LNCaP clone FGC (cell line): Measurements from ENCODE around the gene NT5E.

Source experiments
- DNase-seq: peaks from one replicate; pipeline ENCODE4 v3.0.0-alpha.2; 2011; ENCODE audit warnings: low read depth
- H3K4me3 ChIP-seq: 2 replicates; pipeline ENCODE4 v1.5.1; 2011; ENCODE audit warnings: mild to moderate bottlenecking, low read depth, low read length, control low read depth
- CTCF ChIP-seq: IDR thresholded peaks from 2 replicates; pipeline ENCODE4 v1.5.1; 2012; ENCODE audit warnings: mild to moderate bottlenecking; ENCODE audit not compliant: control insufficient read depth, insufficient read depth; ENCODE audit errors: extremely low read depth

The NT5E gene

GRCh38 chr6:85469276-85470022, 19.6 kb downstream of the NT5E start:
- TF ChIP-seq CTCF = no peak
- DNase-seq = no peak
- H3K4me3 ChIP-seq = no peak overlapping the region

- TF ChIP-seq CTCF = no peak
- H3K4me3 ChIP-seq = no peak overlapping the region
- DNase-seq = no peak
These were observed 20.1 kb downstream of the NT5E start for GRCh38 chr6:85470023-85470410.

GRCh38 chr6:85472744-85473143, 22.9 kb downstream of the NT5E start:
- DNase-seq = no peak
- no peak overlapping the region for H3K4me3 ChIP-seq

GRCh38 chr6:85473748-85474147, 23.9 kb downstream of the NT5E start:
- H3K4me3 ChIP-seq = no peak overlapping the region
- no peak for DNase-seq
- TF ChIP-seq CTCF = no peak

More at GRCh38 chr6:85472744-85473143, 22.9 kb downstream of the NT5E start:
- TF ChIP-seq CTCF = no peak

- H3K4me3 ChIP-seq = no peak overlapping the region
- no peak for DNase-seq
- no peak for TF ChIP-seq CTCF
These were observed 26.6 kb downstream of the NT5E start for GRCh38 chr6:85476532-85476931.

- no peak overlapping the region for H3K4me3 ChIP-seq
- no peak for TF ChIP-seq CTCF
- DNase-seq = no peak
These were observed 29.3 kb downstream of the NT5E start for GRCh38 chr6:85479208-85479607.
